ENCODE data around the gene BTAF1. TPM values are rescaled to one million over a fixed set of nuclear protein-coding genes. Genes with fewer than 3 reads are reported as not detected.

The BTAF1 gene
- 10 to 100 TPM; 12.9 to 13.2 TPM for polyA plus RNA-seq

- Histone ChIP-seq H3K4me1 (ENCODE audit: control insufficient read depth in 2 of 2, insufficient read depth in 2 of 2, low read length in 1 of 2) (no peaks in the 10 kb centered on the region), H3K9me3 (ENCODE audit: control insufficient read depth in 2 of 2, insufficient read depth in 1 of 2, low read depth in 1 of 2, low read length in 1 of 2) (no peaks in the 10 kb centered on the region), H3K36me3 (ENCODE audit: control insufficient read depth in 2 of 2, insufficient read depth in 2 of 2, low read length in 1 of 2) (no peaks in the 10 kb centered on the region), H3K4me3 (ENCODE audit: low read depth in 1 of 2, low read length in 2 of 2) (peak within 1 kb of the TSS; percentile 90 to 97), H3K27ac (ENCODE audit: low read depth in 2 of 2, low read length in 1 of 2) (peak within 1 kb of the TSS; percentile 97 to 100), H3K27me3 (ENCODE audit: control insufficient read depth in 1 of 2, insufficient read depth in 2 of 2, low read length in 2 of 2) (no peaks in the 10 kb centered on the region)
- 0% methylated on average over 65 of the region's 65 CpGs for WGBS, 2 donors
Observed at GRCh38 chr10:91923371-91924211, at the start of gene BTAF1. BTAF1 (plus strand) TSS chr10:91923770; CDS start chr10:91924077, 307 bp downstream.

- Histone ChIP-seq H3K9me3 (ENCODE audit: control insufficient read depth in 2 of 2, insufficient read depth in 1 of 2, low read depth in 1 of 2, low read length in 1 of 2) (no peaks in the 10 kb centered on the region), H3K27me3 (ENCODE audit: control insufficient read depth in 1 of 2, insufficient read depth in 2 of 2, low read length in 2 of 2) (no peaks in the 10 kb centered on the region), H3K27ac (ENCODE audit: low read depth in 2 of 2, low read length in 1 of 2) (no peak overlapping the region), H3K4me3 (ENCODE audit: low read depth in 1 of 2, low read length in 2 of 2) (no peak overlapping the region), H3K36me3 (ENCODE audit: control insufficient read depth in 2 of 2, insufficient read depth in 2 of 2, low read length in 1 of 2) (no peaks in the 10 kb centered on the region), H3K4me1 (ENCODE audit: control insufficient read depth in 2 of 2, insufficient read depth in 2 of 2, low read length in 1 of 2) (no peaks in the 10 kb centered on the region)
- 95 to 98% methylated on average over 2 of the region's 2 CpGs for WGBS, 2 donors
Observed at GRCh38 chr10:91875156-91875555, 48.4 kb upstream of the BTAF1 start.

- no peaks in the 10 kb centered on the region for H3K36me3 ChIP-seq (ENCODE audit: control insufficient read depth in 2 of 2, insufficient read depth in 2 of 2, low read length in 1 of 2)
- no peaks in the 10 kb centered on the region for H3K4me1 ChIP-seq (ENCODE audit: control insufficient read depth in 2 of 2, insufficient read depth in 2 of 2, low read length in 1 of 2)
- H3K27ac ChIP-seq (ENCODE audit: low read depth in 2 of 2, low read length in 1 of 2), result no peak overlapping the region
- no peaks in the 10 kb centered on the region for H3K27me3 ChIP-seq (ENCODE audit: control insufficient read depth in 1 of 2, insufficient read depth in 2 of 2, low read length in 2 of 2)
- WGBS, 2 donors, result 83 to 93% methylated on average over 1 of the region's 1 CpG
- H3K9me3 ChIP-seq (ENCODE audit: control insufficient read depth in 2 of 2, insufficient read depth in 1 of 2, low read depth in 1 of 2, low read length in 1 of 2), result no peaks in the 10 kb centered on the region
- H3K4me3 ChIP-seq (ENCODE audit: low read depth in 1 of 2, low read length in 2 of 2), result no peak overlapping the region
Observed at GRCh38 chr10:91875779-91876178, 47.8 kb upstream of the BTAF1 start.

- Histone ChIP-seq H3K27me3 (ENCODE audit: control insufficient read depth in 1 of 2, insufficient read depth in 2 of 2, low read length in 2 of 2) (no peaks in the 10 kb centered on the region), H3K36me3 (ENCODE audit: control insufficient read depth in 2 of 2, insufficient read depth in 2 of 2, low read length in 1 of 2) (no peaks in the 10 kb centered on the region), H3K4me3 (ENCODE audit: low read depth in 1 of 2, low read length in 2 of 2) (no peak overlapping the region), H3K9me3 (ENCODE audit: control insufficient read depth in 2 of 2, insufficient read depth in 1 of 2, low read depth in 1 of 2, low read length in 1 of 2) (no peaks in the 10 kb centered on the region), H3K4me1 (ENCODE audit: control insufficient read depth in 2 of 2, insufficient read depth in 2 of 2, low read length in 1 of 2) (no peaks in the 10 kb centered on the region), H3K27ac (ENCODE audit: low read depth in 2 of 2, low read length in 1 of 2) (no peak overlapping the region)
- 26 to 42% methylated on average over 7 of the region's 7 CpGs for WGBS, 2 donors
Observed at GRCh38 chr10:91879515-91880170, 43.9 kb upstream of the BTAF1 start.

- Histone ChIP-seq H3K4me3 (ENCODE audit: low read depth in 1 of 2, low read length in 2 of 2) (no peak overlapping the region), H3K27me3 (ENCODE audit: control insufficient read depth in 1 of 2, insufficient read depth in 2 of 2, low read length in 2 of 2) (no peaks in the 10 kb centered on the region), H3K9me3 (ENCODE audit: control insufficient read depth in 2 of 2, insufficient read depth in 1 of 2, low read depth in 1 of 2, low read length in 1 of 2) (no peaks in the 10 kb centered on the region), H3K36me3 (ENCODE audit: control insufficient read depth in 2 of 2, insufficient read depth in 2 of 2, low read length in 1 of 2) (no peaks in the 10 kb centered on the region), H3K27ac (ENCODE audit: low read depth in 2 of 2, low read length in 1 of 2) (peak overlapping the region in 1 of 2 donors; percentile 38), H3K4me1 (ENCODE audit: control insufficient read depth in 2 of 2, insufficient read depth in 2 of 2, low read length in 1 of 2) (no peaks in the 10 kb centered on the region)
- 21 to 32% methylated on average over 3 of the region's 3 CpGs for WGBS, 2 donors
Observed at GRCh38 chr10:91880310-91880709, 43.3 kb upstream of the BTAF1 start.

- peaks cover 0 to 4% of the 10 kb centered on the region in 2 donors for H3K4me1 ChIP-seq (ENCODE audit: control insufficient read depth in 2 of 2, insufficient read depth in 2 of 2, low read length in 1 of 2)
- H3K9me3 ChIP-seq (ENCODE audit: control insufficient read depth in 2 of 2, insufficient read depth in 1 of 2, low read depth in 1 of 2, low read length in 1 of 2), result no peaks in the 10 kb centered on the region
- H3K36me3 ChIP-seq (ENCODE audit: control insufficient read depth in 2 of 2, insufficient read depth in 2 of 2, low read length in 1 of 2), result no peaks in the 10 kb centered on the region
- H3K27me3 ChIP-seq (ENCODE audit: control insufficient read depth in 1 of 2, insufficient read depth in 2 of 2, low read length in 2 of 2), result no peaks in the 10 kb centered on the region
- whole genome bisulfite sequencing, 2 donors, result 31 to 34% methylated on average over 20 of the region's 20 CpGs
- peak overlapping the region; percentile 53 to 77 for H3K27ac ChIP-seq (ENCODE audit: low read depth in 2 of 2, low read length in 1 of 2)
- H3K4me3 ChIP-seq (ENCODE audit: low read depth in 1 of 2, low read length in 2 of 2), result no peak overlapping the region
Observed at GRCh38 chr10:91883549-91884444, 39.8 kb upstream of the BTAF1 start.

- Histone ChIP-seq H3K4me1 (ENCODE audit: control insufficient read depth in 2 of 2, insufficient read depth in 2 of 2, low read length in 1 of 2) (peaks cover 0 to 4% of the 10 kb centered on the region in 2 donors), H3K36me3 (ENCODE audit: control insufficient read depth in 2 of 2, insufficient read depth in 2 of 2, low read length in 1 of 2) (no peaks in the 10 kb centered on the region), H3K4me3 (ENCODE audit: low read depth in 1 of 2, low read length in 2 of 2) (no peak overlapping the region), H3K9me3 (ENCODE audit: control insufficient read depth in 2 of 2, insufficient read depth in 1 of 2, low read depth in 1 of 2, low read length in 1 of 2) (no peaks in the 10 kb centered on the region), H3K27me3 (ENCODE audit: control insufficient read depth in 1 of 2, insufficient read depth in 2 of 2, low read length in 2 of 2) (no peaks in the 10 kb centered on the region), H3K27ac (ENCODE audit: low read depth in 2 of 2, low read length in 1 of 2) (peak overlapping the region in 1 of 2 donors; percentile 19)
- WGBS, 2 donors, result 64 to 76% methylated on average over 1 of the region's 1 CpG
Observed at GRCh38 chr10:91884536-91884935, 39.0 kb upstream of the BTAF1 start.

- Histone ChIP-seq H3K4me3 (ENCODE audit: low read depth in 1 of 2, low read length in 2 of 2) (no peak overlapping the region), H3K9me3 (ENCODE audit: control insufficient read depth in 2 of 2, insufficient read depth in 1 of 2, low read depth in 1 of 2, low read length in 1 of 2) (no peaks in the 10 kb centered on the region), H3K27me3 (ENCODE audit: control insufficient read depth in 1 of 2, insufficient read depth in 2 of 2, low read length in 2 of 2) (no peaks in the 10 kb centered on the region), H3K27ac (ENCODE audit: low read depth in 2 of 2, low read length in 1 of 2) (no peak overlapping the region), H3K4me1 (ENCODE audit: control insufficient read depth in 2 of 2, insufficient read depth in 2 of 2, low read length in 1 of 2) (peaks cover 0 to 4% of the 10 kb centered on the region in 2 donors), H3K36me3 (ENCODE audit: control insufficient read depth in 2 of 2, insufficient read depth in 2 of 2, low read length in 1 of 2) (no peaks in the 10 kb centered on the region)
- 97 to 98% methylated on average over 9 of the region's 9 CpGs for WGBS, 2 donors
Observed at GRCh38 chr10:91885362-91886079, 38.0 kb upstream of the BTAF1 start.

- H3K9me3 ChIP-seq (ENCODE audit: control insufficient read depth in 2 of 2, insufficient read depth in 1 of 2, low read depth in 1 of 2, low read length in 1 of 2), result no peaks in the 10 kb centered on the region
- peak overlapping the region; percentile 50 to 55 for H3K4me3 ChIP-seq (ENCODE audit: low read depth in 1 of 2, low read length in 2 of 2)
- H3K27ac ChIP-seq (ENCODE audit: low read depth in 2 of 2, low read length in 1 of 2), result no peak overlapping the region
- 15 to 18% methylated on average over 6 of the region's 6 CpGs for WGBS, 2 donors
- no peaks in the 10 kb centered on the region for H3K36me3 ChIP-seq (ENCODE audit: control insufficient read depth in 2 of 2, insufficient read depth in 2 of 2, low read length in 1 of 2)
- peaks cover 0 to 4% of the 10 kb centered on the region in 2 donors for H3K4me1 ChIP-seq (ENCODE audit: control insufficient read depth in 2 of 2, insufficient read depth in 2 of 2, low read length in 1 of 2)
- no peaks in the 10 kb centered on the region for H3K27me3 ChIP-seq (ENCODE audit: control insufficient read depth in 1 of 2, insufficient read depth in 2 of 2, low read length in 2 of 2)
Observed at GRCh38 chr10:91886954-91887271, 36.7 kb upstream of the BTAF1 start.

Measured in esophagus (tissue), 2 donors.